Pons (tissue), 1 donor: ENCODE results near the gene SLC7A10.
"Not testable (repeated sequence)": the region's sequence is repeated elsewhere in the genome, so short reads cannot be mapped to it uniquely, and the experiment has no call there.

Experiments used
- DNase-seq: peaks from one replicate; pipeline ENCODE4 v3.0.0-alpha.2; 2016; ENCODE audit warnings: low spot score

SLC7A10 gene

DNA sequence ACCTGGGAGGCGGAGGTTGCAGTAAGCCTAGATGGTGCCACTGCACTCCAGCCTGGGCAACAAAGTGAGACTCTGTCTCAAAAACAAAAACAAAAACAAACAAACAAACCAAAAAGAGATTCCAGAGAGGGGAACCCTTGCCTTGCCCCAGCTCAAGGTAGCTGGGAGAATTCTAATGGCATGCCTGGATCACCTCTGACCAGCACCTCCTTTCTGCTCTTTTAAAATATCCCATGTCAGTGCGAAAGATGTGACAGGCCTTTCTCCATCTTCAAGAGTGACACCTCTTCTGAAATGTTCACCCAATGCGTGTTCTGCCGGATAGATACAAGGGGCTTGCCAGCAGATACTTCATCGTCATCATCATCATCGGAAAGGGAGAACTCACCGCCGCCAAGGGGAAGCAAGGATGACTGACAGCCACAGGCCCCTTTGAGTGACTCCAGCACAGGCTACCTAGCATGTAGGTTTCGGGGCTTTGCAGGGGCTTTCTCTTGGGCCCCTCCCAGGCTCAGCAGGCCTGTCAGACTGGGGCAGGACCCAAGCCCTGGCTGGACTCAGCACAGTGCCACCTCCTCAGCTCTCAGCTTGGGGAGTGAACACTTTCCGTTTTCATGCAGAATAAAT lies 50.4 kb downstream of the SLC7A10 start:
- DNase-seq = no peak

DNA sequence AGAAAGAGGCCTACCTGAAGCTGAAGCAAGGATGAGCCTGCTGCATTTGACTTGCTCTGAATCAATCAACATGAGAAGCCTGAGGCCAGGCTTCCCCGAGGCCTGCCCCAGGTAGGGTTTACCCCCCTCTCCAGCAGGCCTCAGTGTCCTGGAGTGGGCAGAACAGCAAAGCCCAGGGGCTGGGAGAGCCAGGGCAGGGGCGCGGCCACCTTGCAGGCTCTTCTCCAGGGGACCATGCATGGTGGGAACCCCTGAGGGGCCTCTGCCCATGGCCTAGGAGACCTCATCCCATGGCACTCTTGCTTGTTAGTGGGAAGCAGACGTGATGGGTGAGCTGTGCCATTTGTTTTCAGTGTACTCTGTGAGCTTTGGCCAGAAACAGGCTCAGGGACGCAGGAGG lies 51.5 kb downstream of the SLC7A10 start:
- no peak for DNase-seq

DNA sequence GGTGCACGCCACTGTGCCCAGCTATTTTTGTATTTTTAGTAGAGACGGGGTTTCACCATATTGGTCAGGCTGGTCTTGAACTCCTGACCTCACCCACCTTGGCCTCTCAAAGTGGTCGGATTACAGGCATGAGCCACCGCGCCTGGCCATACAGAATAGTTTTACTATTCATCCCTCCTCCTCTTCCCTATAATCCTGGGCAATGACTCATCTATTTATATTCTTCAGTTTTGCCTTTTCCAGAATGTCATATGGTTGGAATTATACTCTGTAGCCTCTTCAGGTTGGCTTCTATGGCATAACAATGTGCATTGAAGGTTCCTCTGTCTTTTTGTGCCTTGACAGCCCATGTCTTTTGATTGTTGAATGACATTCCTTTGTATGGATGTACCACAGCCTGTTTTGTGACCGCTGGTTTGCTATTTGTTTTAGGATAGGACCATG lies 53.7 kb downstream of the SLC7A10 start:
- no peak for DNase-seq

DNA sequence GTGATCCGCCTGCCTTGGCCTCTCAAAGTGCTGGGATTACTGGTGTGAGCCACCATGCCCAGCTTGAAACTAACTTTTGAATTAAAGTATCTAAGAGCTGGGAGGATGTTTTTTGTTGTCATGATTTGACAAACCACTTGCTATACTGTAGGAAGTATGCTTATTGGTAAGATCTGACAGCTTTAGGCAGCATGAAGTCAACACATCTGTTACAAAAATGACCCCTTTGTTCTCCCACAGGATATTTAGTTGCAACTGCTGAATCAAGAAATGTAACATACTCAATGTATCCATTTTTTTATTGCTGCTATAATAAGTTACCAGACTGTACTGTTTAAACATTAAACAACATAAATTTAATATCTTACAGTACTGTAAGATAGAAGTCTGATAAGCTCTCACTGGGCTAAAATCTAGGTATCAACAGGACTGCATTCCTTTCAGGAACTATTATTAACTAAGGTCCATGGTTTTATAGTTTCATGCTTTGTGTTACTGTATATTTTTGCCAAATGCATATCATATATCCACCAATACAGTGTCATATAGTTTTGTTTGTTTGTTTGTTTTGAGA lies 54.3 kb downstream of the SLC7A10 start:
- no peak for DNase-seq

DNA sequence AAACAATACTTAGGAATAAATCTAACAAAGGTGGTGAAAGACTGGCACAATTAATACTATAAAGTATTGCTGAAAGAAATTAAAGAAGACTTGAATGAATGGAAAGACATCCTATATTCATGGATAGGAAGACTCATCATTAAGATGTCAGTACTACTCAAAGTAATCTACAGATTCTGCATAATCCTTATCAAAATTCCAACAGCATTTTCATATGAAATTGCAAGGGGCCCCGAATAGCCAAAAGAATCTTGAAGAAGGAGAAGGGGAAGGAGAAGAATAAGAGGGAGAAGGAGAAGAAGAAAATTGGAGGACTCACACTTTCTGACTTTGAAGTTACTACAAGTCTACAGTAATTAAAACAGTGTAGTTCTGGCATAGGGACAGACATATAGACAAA lies 57.1 kb downstream of the SLC7A10 start:
- no peak for DNase-seq

DNA sequence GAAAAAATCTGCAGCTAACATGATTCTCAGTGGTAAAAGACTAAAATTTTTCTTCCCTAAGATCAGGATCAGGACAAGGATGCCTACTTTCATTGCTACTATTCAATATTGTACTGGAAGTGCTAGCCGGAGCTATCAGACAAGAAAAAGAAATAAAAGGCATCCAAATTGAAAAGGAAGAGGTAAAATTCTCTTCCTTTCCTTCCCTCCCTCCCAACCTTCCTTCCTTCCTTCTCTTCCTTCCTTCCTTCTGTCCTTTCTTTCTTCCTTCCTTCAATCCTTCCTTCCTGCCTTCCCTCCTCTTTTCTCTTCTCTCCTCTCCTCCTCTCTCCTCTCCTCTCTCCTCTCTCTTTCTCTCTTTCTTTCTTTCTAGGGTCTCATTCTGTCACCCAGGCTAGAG lies 58.2 kb downstream of the SLC7A10 start:
- DNase-seq = no peak

DNA sequence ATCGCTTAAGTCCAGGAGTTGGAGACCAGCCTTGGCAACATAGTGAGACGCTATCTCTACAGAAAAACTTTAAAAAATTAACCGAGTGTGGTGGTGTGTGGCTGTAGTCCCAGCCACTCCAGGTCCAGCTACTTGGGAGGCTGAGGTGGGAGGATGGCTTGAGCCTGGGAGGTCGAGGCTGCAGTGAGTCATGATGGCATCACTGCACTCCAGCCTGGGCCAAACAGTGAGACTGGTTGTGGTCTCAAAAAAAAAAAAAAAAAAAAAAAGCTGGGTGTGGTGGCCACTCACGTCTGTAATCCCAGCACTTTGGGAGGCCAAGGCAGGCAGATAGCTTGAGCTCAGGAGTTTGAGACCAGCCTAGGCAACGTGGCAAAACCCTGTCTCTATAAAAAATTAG lies 59.6 kb downstream of the SLC7A10 start:
- not testable (repeated sequence) for DNase-seq

DNA sequence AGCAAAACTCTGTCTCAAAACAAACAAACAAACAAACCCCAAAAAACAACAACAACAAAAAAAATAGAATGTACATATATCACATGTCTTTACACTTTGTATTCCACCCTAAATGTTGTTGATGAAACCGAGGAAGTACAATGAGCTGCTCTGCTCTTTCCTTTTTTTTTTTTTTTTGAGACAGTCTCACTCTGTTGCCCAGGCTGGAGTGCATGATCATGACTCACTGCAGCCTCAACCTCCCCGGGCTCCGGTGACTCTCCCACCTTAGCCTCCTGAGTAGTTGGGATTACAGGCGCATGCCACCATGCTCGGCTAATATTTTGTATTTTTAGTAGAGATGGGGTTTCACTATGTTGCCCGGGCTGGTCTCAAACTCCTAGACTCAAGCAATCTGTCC lies 62.2 kb downstream of the SLC7A10 start:
- DNase-seq = no peak

DNA sequence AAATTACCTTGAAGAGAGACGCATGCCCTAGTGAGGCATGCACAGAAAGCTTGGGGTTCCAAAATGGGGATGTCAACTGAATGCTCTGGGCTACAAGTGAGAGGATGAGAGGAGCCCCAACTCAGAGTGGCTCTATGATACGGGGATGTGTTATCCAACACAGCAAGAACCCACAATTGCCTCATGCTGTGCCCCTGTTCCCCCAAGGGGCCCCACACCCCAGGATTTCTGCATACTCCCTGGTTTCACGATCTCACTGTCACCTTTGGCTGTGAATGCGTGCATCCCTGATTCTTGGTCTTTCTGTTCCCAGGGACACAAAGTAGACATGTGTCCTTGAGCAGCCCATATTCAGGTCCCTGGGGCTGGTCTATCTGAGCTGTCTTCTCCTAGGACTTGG lies 64.4 kb downstream of the SLC7A10 start:
- DNase-seq = no peak

DNA sequence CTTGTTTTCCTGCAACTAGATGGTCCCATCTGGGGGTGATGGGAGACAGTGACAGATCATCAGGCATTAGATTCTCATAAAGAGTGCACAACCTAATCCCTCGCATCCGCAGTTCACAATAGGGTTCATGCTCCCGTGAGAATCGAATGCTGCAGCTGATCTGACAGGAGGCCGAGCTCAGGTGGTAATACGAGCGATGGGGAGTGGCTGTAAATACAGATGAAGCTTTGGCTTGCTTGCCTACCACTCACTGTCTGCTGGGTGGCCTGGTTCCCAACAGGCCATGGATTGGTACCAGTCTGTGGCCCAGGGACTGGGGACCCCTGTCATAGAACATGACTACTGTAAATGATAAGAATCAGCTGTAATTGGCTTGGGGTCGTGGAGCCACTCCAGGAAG lies 65.8 kb downstream of the SLC7A10 start:
- no peak for DNase-seq

DNA sequence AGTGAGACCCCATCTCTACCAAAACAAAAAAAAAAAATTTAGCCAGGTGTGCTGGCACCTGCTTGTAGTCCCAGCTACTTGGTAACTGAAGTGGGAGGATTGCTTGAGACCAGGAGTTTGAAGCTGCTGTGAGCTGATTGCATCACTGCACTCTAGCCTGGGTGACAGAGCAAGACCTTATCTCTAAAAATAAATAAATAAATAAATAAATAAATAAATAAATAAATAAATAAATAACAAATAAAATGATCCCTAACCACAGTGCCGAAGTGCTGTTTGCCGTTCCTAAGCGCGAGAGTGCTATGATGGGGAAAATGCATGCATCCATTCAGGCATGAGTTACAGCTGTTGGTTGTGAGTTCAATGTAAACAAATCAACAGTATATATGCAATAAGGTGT lies 66.5 kb downstream of the SLC7A10 start:
- no peak for DNase-seq
